GM21825 (cell line): ENCODE measurements around the gene TRUB2.
"Not testable (repeated sequence)": the region's sequence is repeated elsewhere in the genome, so short reads cannot be mapped to it uniquely, and the experiment has no call there.

Source experiments
- ATAC-seq: cut with Tn5 transposase; IDR thresholded peaks from one replicate; pipeline ENCODE4 v1.9.1; 2021; ENCODE audit warnings: mild to moderate bottlenecking, moderate library complexity; ENCODE audit not compliant: unreplicated experiment

The TRUB2 gene

DNA sequence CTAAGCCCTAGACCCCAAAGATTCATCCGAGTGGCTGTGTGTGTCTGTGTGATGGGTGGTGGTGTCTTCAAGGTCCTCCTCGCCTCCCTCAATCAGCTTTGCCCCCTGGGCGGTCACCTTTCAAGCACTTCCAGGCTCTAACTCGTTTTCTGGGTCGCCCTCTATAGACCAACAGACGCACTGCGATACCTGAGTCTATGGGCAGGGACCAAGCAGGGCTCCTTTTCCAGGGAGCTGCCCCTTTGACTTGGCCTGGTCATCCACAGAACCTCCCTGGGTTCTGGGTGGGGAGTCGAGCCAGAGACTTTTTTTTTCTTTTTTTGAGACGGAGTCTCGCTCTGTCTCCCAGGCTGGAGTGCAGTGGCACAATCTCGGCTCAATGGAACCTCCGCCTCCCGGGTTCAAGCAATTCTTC lies 19.2 kb upstream of the TRUB2 start:
- ATAC-seq: peak; percentile 49

DNA sequence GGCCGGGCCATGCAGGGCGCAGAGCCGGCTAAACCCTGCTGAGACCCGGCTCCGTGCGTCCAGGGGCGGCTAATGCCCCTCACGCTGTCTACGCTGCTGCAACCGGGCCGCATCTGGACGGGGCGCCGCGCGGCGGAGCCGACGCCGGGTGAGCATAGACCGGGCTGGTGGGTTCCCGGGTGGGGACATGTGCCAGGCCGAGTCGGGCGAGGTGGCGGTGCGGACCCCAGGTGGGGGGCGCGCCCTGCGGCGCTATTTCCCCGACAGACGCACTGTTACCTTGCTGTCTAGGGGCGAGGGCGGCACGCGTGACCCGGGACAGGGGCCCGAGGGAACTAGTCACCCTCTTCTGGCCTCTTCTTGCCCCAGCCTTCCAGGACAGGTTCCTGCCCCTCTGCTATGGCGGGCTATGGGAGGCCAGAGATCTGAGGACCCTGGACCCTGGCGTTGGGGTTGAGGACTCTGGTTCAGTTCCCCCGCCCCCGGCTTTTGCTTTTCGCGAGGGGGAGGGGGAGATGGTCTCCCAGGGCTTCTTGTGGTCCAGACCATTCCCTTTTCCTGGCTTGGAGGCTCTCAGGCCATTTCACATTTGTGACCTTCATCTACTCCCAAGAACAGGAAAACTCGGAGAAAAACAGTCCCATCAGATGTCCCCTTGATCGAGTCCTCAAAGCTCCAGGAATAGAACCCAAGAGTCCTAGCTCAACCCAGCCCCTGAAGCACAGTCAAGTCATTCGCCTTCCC lies 18.6 kb upstream of the TRUB2 start:
- ATAC-seq: peak; percentile 8

DNA sequence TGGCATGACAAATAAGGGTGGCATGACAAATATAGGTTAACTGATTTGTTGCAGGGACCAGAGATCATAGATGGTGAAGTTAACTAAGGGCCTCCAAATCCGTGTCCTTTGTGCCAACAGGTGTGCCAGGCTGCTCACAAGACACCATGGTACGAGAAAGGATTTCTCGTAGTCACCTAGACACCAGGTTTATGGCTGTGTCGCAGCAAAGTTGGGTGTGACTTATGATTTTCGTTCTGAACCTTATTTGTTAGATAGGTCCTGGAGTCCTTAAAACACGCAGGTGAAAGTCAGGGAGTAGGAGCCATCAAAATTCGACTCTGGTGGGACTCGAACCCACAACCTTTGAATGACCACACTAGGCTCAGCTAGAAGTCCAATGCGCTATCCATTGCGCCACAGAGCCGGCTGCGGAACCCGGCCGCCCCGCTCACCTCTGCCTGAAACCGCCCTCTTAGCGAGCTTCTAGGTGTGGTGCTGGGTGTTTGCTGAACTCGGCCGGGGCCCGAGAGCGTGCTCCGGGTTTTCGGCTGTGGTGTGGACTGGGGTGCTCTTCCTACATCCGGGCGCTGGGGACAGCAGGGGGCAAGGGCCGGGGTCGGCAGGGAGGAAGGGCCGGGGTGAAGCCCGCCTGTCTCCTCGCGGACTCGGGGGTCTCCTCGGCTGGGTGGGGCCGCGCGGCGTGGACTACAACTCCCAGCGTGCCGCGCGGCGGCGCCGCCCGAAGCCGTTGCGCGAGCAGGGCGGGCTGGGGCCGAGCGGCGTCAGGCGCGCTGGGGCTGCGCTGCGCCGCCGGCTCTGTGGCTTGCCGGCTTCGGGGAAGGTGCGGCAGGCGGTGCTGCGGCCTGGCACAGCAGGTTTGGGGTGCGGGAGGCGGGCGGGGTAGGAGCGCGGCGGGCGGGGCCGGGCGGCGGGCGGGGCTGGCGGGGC lies 17.8 kb upstream of the TRUB2 start, which contains the start of gene SLC27A4:
SLC27A4 (plus strand) TSS at position 767 of the 930 bp plus-strand sequence. CDS start 2,606 bp downstream, outside the sequence.
- ATAC-seq: peak; percentile 77

DNA sequence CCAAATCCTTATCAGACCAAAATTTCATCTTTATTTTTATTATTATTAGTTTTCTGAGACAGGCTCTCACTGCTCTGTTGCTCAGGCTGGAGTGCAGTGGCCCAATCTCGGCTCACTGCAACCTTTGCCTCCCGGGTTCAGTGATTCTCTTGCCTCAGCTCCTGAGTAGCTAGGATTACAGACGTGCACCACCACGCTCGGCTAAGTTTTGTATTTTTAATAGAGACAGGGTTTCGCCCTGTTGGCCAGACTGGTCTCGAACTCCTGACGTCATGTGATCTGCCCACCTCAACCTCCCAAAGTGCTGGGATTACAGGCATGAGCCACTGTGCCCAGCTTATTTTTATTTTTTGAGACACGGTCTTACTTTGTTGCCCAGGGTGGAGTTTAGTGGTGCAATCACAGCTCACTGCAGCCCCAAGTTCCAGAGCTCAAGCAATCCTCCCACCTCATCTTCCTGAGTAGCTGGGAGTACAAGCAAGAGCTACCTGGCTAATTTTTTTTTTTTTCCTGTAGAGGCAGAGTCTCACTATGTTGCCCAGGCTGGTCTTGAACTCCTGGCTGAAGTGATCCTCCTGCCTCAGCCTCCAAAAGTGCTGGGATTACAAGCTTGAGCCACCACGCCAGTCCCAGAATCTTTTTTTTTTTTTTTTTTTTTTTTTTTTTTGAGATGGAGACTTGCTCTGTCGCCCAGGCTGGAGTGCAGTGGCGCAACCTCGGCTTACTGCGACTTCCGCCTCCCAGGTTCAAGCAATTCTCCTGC lies 16.8 kb upstream of the TRUB2 start:
- ATAC-seq: not testable (repeated sequence)

DNA sequence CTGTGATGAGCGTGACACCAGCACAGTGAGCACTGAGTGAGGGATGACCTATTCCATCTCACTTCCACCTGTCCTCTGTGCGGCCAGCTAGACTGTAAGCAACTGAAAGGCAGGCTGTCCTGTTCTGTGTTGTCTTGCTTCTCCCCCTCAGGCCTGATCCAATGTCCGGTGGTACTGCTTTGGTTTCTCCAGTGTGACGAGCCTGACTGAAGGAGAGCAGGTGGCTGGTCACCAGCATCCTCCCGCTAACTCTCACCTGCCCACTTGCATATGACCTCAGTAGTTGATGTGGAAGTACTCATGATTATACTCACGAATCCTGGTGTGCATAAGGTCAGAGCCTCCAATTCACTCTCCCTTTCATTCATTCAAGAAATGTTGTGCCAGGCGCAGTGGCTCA lies 15.7 kb upstream of the TRUB2 start:
- ATAC-seq: no peak

DNA sequence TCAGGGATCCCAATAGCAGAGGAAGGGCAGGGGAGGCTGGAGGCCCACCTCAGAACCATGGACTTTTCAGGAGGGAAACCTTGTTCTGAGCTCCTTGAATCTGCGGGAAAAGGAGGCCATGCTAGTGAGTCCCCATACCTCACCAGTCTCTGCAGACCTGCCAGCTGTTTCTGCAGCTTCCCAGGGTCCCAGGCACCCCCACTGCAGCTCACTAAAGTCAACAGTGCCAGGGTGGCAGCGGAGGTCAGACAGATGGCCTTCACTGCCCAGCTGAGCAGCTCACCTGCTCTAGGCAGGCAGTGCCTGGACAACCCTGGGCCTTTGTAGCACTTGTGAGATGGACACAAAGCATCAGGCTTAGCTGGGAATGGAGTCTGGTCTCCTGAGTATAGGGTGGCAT lies 13.7 kb upstream of the TRUB2 start:
- ATAC-seq: no peak

DNA sequence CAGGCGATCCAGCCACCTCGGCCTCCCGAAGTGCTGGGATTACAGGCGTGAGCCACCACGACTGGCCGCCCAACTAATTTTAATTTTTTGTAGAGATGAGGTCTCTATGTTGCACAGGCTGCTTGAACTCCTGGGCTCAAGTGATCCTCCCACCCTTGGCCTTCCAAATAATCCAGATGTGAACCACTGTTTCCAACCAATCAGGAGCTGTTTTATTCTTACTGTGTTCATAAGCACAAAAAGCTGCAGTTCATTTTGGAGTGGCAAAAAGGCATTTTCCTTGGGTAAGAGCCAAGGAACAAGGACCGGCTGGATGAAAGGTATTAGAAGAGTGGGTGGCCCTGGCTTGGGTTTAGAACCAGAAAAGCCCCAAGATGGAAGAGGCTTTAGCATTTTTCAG lies 12.9 kb upstream of the TRUB2 start:
- no peak for ATAC-seq

DNA sequence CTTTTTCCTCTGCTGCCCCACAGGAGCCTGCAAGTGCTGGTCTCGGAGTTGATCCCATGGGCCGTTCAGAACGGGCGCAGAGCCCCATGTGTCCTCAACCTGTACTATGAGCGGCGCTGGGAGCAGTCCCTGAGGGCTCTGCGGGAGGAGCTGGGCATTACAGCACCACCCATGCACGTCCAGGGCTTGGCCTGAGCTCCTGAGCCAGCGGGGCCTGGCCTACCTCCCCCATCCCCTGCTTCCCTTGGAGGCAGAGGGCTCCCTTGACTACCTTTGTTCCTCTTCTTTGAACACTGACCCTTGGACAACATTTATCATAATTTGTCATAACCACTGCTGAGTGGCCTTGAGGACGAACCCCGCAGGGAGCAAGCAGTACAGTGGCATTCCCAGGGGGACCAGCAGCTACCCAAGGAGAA lies 11.2 kb upstream of the TRUB2 start:
- ATAC-seq: no peak

DNA sequence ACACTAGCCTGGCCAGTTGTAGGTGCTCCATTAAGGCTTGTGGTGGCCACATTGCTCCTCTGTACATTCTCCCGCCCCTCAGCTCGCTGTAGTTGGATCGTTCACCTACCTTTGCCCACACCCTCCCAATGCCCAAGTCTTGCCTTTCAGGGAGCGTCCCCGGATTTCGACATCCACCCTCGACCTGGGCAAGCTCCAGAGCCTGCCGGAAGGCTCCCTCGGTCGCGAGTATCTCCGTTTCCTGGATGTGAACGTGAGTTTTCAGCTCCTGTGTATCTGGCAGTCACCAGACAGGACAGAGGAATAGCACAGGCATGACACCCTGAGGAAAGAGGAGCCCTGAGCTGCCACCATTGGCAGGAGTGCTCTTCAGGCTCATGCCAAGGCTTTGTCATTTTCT lies 3.4 kb upstream of the TRUB2 start:
- no peak for ATAC-seq

DNA sequence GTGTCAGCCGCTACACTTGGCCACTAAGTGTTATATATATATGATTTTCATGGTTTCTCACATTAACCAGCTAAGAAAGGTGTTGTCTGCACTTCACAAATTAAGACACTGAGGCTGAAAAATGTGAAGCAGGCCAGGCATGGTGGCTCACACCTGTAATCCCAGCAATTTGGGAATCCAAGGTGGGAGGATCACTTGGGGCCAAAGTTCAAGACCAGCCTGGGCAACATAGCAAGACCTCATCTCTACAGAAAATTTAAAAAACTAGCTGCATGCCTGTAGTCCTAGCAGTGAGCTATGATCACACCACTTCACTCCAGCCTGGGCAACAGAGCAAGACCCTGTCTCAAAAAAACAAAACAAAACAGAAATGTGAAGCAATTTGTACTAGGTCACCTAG lies 2.2 kb upstream of the TRUB2 start:
- no peak for ATAC-seq

DNA sequence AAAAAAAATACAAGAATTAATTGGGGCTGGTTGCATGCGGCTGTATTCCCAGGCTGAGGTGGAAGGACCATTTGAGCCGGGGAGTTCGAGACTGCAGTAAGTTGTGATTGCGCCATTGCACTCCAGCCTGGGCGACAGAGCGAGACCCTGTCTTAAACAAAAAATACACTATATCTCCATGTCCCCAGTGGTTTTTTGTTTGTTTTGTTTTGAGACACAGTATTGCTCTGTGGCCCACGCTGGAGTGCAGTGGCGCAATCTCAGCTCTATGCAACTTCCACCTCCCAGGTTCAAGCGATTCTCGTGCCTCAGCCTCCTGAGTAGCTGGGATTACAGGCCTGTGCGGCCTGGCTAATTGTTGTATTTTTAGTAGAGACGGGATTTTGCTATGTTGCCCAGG lies 1.5 kb upstream of the TRUB2 start:
- no peak for ATAC-seq

DNA sequence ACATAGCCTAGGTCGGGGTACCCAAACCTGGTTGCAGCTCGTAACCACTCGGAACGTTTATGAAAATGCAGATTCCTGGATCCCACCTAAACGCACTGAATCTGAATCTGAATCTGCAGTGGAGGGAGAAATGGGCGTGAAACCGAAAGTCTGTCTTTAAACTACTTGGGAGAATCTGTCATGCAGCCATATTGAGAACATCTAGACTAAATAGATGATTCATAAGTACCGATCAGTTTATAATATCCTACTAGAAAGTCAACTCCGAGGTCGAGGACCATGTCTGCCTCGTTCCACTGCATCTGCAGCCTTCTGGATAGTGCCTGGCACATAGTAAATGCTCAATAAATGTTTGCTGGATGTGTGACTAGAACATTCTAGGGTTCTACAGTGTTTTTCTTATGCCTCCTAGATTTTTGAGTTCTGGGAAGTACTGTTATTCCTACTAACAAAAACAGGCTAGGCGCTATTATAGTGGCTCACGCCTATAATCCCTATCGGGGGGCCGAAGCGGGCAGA lies 1.0 kb upstream of the TRUB2 start:
- ATAC-seq: peak; percentile 5

DNA sequence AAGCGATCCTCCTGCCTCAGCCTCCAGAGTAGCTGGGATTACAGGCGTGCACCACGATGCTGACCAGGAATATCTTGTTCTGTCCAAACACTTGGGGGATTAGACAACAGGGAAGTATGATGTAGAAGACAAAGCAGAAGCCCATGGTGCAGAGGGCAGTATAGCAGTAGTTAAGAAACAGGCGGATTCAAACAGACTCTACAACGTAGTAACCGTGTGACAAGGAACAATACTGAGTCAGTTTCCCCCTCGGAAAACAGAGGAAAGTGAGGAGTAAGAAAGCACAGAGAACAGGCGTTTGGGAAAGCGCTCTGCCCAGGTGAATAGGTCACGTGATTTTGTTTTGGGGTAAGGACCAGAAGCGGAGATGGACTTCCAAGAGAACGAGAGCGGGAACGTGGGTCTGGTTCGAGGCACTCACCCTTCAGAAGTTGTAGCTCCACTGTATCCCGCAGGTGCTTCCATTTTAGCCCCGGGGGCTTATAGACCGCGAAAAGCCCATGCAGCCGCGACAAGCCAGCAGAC lies 306 bp downstream of the TRUB2 start:
- ATAC-seq: peak; percentile 19

DNA sequence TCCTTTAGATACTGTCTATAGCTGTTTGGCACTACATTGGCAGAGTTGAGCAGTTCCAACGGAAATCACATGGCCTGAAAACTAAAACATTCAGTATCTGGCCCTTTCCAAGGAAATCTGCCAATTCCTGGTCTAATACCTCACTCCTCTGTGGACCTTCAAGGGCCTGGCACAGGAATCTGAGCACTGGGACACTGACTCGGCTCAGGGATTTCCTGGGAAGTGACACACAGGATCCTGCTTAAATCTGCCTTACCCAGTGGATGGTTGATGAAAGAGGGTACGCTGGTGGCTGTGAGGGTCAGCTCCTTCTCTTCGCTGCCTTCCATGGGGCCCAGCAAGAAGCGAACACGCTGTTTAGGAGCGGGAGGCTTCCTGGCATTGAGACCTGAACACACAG lies 904 bp downstream of the TRUB2 start:
- ATAC-seq: no peak

DNA sequence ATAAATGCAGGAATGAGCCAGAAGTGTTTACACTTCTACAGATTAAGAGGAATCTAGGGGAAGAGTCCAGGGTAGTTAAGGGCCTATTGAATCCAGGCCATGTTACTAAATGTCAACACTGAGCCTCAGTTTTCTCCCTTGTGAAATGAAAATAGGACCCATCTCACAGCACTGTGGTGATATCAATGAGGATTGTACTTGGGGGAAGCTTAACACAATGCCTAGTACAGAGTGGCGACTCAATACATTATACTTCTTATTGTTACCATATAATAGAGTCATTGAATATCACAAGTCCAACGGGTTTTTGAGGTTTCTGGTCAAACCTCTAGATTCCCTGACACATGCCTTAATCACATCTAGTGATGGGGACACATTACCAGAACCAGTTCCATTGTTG lies 4.6 kb downstream of the TRUB2 start:
- no peak for ATAC-seq

DNA sequence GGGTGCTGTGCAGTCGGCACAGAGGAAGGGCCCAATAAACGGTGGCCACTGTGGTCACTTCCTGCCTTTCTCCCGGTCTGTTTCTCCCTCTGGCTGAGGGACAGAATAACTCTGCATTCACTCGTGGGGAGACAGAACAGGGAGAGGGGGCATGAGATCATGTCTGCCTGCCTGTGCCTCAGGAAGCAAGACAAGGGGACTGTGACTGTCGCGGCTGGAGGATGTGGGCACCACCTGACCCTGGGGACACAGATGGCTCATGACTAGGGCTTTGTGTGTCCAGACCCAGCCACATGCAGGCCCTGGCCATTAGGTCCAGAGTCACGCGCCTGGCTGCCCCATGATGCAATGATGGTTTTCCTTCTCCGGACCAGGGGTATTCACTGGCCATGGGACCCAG lies 5.8 kb downstream of the TRUB2 start:
- ATAC-seq: no peak

DNA sequence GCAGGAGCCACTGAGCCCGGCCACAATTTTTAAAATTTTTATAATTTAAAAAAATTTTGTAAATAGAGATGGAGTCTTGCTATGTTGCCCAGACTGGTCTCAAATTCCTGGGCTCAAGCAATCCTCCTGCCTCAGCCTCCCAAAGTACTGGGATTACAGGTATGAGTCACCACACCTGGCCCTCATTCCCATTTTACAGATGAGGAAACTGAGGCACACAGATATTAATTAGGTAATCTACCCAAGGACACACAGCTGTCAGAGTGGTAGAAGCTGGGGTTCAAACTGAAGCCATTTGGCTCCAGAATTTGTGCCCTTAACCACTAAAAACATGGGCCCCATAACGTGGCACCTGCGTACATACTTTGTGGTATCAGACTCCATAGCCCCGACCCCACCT lies 7.5 kb downstream of the TRUB2 start:
- no peak for ATAC-seq

DNA sequence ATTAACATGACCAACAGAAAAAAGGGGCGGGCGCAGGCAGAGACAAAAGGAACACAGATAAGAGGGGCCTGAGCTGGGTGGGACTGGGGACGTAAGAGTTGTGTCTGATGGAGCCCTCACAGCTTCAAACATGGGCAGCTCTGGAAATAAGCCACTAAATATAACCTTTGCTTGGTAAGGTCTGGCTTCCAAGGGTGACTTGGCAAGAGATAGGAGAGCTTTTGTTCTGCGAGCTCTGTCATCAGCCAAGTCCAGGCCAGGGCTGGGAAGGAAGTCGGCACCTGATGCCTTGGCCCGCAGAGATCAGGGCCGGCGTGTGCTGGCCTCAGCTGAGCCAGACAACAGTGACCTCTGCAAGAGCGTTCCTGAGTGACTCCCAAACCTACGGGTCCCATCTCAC lies 11.8 kb downstream of the TRUB2 start:
- no peak for ATAC-seq

DNA sequence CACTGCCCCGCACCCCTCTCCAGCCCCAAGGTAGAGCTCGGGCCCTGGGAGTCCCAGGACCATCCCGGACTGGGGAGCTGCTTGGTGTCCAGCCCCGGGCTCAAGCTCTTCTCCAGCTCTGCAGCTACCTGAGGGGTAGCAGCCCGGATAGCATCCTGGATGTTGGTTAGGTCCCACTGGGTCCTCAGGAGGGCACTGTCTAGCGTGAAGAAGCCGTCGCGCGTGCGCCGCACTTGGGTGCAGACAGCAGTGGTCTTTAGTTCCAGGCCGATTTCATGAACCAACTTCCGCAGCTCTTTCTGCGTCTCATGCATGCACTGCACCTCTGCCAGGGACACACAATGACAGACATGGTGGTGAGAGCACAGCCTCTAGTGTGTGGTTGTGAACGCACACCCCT lies 12.7 kb downstream of the TRUB2 start:
- ATAC-seq: no peak

DNA sequence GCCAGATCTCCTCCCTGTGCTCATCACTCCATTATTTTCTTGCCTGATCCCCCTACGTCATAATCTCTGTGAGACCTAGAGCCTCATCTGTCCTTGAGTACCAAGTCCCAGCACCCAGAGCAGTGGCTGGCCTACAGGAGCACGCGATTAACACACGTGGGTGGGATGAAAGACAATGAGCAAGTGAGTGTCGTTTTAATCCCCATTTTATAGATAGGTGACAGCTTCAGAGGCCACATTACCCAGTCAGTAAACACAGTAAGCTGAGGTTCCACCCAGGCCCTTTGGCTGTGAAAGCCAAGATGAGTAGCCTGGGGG lies 17.3 kb downstream of the TRUB2 start:
- no peak for ATAC-seq
